ENCODE data around the gene FMR1NB. TPM values are rescaled to one million over a fixed set of nuclear protein-coding genes. Genes with fewer than 3 reads are reported as not detected.

Gene FMR1NB
- not detected in 2 replicates for total RNA-seq

GRCh38 chrX:147981038-147981752, at the start of gene FMR1NB:
TSS of gene FMR1NB (plus strand) at chrX:147981337. CDS start at chrX:147981403, 66 bp downstream.

Other genes starting within 250 kb of the FMR1NB start
- gene FMR1, start 69.4 kb upstream of the FMR1NB start, total RNA-seq = 35.2 and 44.5 TPM in 2 replicates